Panc1 (cell line): ENCODE data around the gene ANKH.

Experiments
- POLR2AphosphoS5 ChIP-seq: IDR thresholded peaks from 2 replicates; pipeline ENCODE4 v1.6.1; 2012; ENCODE audit warnings: mild to moderate bottlenecking, low read depth, low read length, moderate library complexity
- SIN3A ChIP-seq: IDR thresholded peaks from 2 replicates; pipeline ENCODE4 v1.6.1; 2012; ENCODE audit warnings: low read depth, mild to moderate bottlenecking, low read length, moderate library complexity, borderline replicate concordance; ENCODE audit not compliant: insufficient read depth
- TCF7L2 ChIP-seq: IDR thresholded peaks from 2 replicates; pipeline ENCODE4 v1.6.1; 2011; ENCODE audit warnings: mild to moderate bottlenecking, low read depth, low read length, inconsistent platforms
- TF ChIP-seq, protein P1 (sequence below): fragments of 450-650 bp; IDR thresholded peaks from 2 replicates; pipeline ENCODE4 v1.5.1; 2017; ENCODE audit warnings: mild to moderate bottlenecking

GRCh38 chr5:14840624-14841023 is 31.0 kb downstream of the ANKH start:
- TF ChIP-seq TCF7L2 (no peak), POLR2AphosphoS5 (no peak), SIN3A (no peak)
- TF ChIP-seq, protein P1, sequence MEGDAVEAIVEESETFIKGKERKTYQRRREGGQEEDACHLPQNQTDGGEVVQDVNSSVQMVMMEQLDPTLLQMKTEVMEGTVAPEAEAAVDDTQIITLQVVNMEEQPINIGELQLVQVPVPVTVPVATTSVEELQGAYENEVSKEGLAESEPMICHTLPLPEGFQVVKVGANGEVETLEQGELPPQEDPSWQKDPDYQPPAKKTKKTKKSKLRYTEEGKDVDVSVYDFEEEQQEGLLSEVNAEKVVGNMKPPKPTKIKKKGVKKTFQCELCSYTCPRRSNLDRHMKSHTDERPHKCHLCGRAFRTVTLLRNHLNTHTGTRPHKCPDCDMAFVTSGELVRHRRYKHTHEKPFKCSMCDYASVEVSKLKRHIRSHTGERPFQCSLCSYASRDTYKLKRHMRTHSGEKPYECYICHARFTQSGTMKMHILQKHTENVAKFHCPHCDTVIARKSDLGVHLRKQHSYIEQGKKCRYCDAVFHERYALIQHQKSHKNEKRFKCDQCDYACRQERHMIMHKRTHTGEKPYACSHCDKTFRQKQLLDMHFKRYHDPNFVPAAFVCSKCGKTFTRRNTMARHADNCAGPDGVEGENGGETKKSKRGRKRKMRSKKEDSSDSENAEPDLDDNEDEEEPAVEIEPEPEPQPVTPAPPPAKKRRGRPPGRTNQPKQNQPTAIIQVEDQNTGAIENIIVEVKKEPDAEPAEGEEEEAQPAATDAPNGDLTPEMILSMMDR: no peak
